Measurements from ENCODE around the gene PDE7B. TPM values are rescaled to one million over a fixed set of nuclear protein-coding genes. Genes with fewer than 3 reads are reported as not detected.

The PDE7B gene
- total and polyA plus RNA-seq, 4 donors = 1.0 to 6.9 (median 3.8) TPM

DNA sequence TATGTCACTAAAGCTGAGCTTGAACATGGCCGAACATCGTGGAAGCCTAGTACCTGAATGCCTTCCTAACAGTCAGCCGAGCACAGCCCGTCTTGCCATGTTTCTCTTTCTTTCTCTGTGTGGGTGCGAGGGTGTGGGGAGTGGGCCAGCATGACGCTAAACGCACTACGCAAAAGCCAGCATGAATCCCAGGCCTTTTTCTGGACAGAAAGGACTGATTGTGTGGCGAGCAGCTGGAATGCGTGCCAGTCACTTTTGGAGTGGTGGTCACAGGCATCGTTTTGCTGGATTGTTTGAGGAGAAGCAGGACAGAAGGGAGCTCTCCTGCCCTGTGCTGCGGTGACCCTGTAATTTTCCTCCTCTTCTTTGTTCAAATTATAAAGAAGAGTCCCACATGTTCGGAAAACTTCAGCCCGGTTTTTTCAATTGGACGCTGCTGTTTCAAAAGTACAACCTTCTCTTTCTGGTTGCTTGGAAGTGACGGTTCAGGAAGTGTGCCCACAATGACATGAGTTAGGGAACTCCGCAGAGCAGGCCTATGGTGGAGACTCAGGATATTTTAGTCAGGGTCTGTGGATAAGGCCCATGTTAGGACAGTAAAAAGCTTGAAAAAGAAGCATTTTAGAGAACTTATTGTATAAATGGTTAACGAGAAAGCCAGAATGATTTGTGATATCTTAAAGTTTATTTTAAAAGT lies 54.3 kb downstream of the PDE7B start:
- H3K4me1 ChIP-seq (ENCODE audit: control insufficient read depth in 1 of 2, insufficient read depth in 2 of 2, low read length in 2 of 2) = no peaks in the 10 kb centered on the region
- H3K9me3 ChIP-seq (ENCODE audit: control insufficient read depth, low read length) = no peaks in the 10 kb centered on the region
- H3K27ac ChIP-seq (ENCODE audit: low read depth in 1 of 2, low read length in 2 of 2) = no peak overlapping the region
- H3K36me3 ChIP-seq (ENCODE audit: control insufficient read depth in 1 of 2, insufficient read depth in 2 of 2, low read length in 1 of 2) = no peaks in the 10 kb centered on the region
- ATAC-seq (ENCODE audit: low FRiP score) = no peak
- intact Hi-C loops (cut with DNase I) = no loop called here
- H3K27me3 ChIP-seq (ENCODE audit: control insufficient read depth in 1 of 2, insufficient read depth in 2 of 2, low read length in 1 of 2) = no peaks in the 10 kb centered on the region
- WGBS, 2 donors = 72 to 82% methylated on average over 18 of the region's 18 CpGs
- DNase-seq = no peak
- H3K4me3 ChIP-seq (ENCODE audit: low read length in 2 of 2) = no peak overlapping the region

DNA sequence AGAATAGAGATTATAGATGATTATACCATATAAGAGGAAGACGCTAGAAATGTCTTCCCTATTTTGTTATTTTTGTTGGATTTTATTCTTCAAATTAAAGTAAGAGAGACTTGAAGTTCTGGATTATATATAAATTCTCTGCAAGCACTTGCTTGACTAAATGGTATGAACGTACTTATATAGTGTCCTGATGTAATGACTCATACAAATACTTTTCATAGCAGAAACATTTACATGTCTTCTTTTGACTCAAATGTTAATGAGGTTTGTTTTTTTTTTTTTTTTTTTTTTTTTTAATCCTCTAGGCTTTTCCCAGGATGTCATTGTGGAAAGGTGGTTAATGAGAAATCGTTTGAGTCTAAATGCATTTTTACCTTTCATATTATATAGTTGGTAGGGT lies 55.0 kb downstream of the PDE7B start:
- H3K27ac ChIP-seq (ENCODE audit: low read depth in 1 of 2, low read length in 2 of 2) = no peak overlapping the region
- intact Hi-C loops (cut with DNase I) = no loop called here
- DNase-seq (no peak), ATAC-seq (ENCODE audit: low FRiP score) (no peak)
- H3K36me3 ChIP-seq (ENCODE audit: control insufficient read depth in 1 of 2, insufficient read depth in 2 of 2, low read length in 1 of 2) = no peaks in the 10 kb centered on the region
- H3K27me3 ChIP-seq (ENCODE audit: control insufficient read depth in 1 of 2, insufficient read depth in 2 of 2, low read length in 1 of 2) = no peaks in the 10 kb centered on the region
- no peaks in the 10 kb centered on the region for H3K9me3 ChIP-seq (ENCODE audit: control insufficient read depth, low read length)
- H3K4me3 ChIP-seq (ENCODE audit: low read length in 2 of 2) = no peak overlapping the region
- no peaks in the 10 kb centered on the region for H3K4me1 ChIP-seq (ENCODE audit: control insufficient read depth in 1 of 2, insufficient read depth in 2 of 2, low read length in 2 of 2)
- 56 to 68% methylated on average over 3 of the region's 3 CpGs for WGBS, 2 donors

DNA sequence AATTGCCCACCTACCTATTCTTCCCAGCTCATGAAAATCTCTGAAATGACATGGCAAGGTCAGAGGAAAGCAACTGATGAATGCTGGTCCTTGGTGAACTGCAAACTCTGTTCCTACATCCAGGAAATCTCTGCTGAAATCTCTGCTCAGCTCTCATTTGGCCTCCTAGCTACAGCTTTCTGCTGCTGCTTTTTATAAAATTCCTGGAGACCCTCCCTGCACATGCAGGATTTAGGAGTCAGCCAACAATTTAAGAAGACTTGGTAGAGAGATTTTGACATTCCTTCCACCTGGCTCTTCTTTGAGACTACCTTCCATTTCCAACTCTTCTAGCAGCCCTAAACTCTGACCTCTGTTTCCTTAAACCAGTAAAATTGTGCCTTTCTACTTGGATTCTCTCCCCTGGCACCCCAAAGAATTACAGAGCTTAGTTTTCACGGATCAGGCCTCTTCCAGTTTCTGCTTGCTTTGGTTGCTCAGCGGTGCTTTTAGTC lies 55.5 kb downstream of the PDE7B start:
- Histone ChIP-seq H3K4me1 (ENCODE audit: control insufficient read depth in 1 of 2, insufficient read depth in 2 of 2, low read length in 2 of 2) (no peaks in the 10 kb centered on the region), H3K9me3 (ENCODE audit: control insufficient read depth, low read length) (no peaks in the 10 kb centered on the region), H3K36me3 (ENCODE audit: control insufficient read depth in 1 of 2, insufficient read depth in 2 of 2, low read length in 1 of 2) (no peaks in the 10 kb centered on the region), H3K27ac (ENCODE audit: low read depth in 1 of 2, low read length in 2 of 2) (no peak overlapping the region), H3K4me3 (ENCODE audit: low read length in 2 of 2) (no peak overlapping the region), H3K27me3 (ENCODE audit: control insufficient read depth in 1 of 2, insufficient read depth in 2 of 2, low read length in 1 of 2) (no peaks in the 10 kb centered on the region)
- intact Hi-C loops (cut with DNase I) = no loop called here
- DNase-seq (no peak), ATAC-seq (ENCODE audit: low FRiP score) (no peak)
- WGBS, 2 donors = 4 to 6% methylated on average over 2 of the region's 2 CpGs

DNA sequence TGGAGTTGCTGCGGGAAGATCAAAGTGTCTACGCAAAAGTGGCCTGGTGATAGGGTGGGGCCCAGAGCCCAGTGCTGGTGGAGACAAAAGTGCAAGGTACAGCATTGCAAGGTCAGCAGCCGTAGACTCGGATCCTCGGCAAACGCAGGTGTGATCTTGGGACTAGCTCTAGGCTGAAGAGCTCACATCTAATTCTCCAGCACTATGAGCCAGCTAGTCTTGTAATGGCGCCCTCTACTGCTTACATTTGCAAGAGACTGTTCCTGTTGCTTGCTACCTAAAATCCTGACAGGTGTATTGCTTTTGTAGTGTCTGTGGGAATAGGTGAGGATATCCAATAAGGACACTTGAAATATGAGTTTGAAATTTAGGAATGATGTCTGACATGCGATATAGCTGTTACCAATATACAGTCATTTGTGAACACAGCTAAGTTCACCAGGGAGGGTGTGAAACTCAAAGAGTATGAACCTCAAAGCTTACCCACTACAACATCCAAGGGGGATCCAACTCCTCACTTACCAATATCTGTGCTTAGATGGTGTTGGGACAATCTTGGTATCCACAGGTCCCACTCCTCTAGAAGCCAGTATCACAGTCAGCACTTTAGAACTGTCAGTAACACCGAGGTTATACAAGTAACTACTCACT lies 58.4 kb downstream of the PDE7B start:
- intact Hi-C loops (cut with DNase I) = no loop called here
- no peaks in the 10 kb centered on the region for H3K9me3 ChIP-seq (ENCODE audit: control insufficient read depth, low read length)
- ATAC-seq (ENCODE audit: low FRiP score) = no peak
- no peak for DNase-seq
- no peaks in the 10 kb centered on the region for H3K27me3 ChIP-seq (ENCODE audit: control insufficient read depth in 1 of 2, insufficient read depth in 2 of 2, low read length in 1 of 2)
- H3K36me3 ChIP-seq (ENCODE audit: control insufficient read depth in 1 of 2, insufficient read depth in 2 of 2, low read length in 1 of 2) = no peaks in the 10 kb centered on the region
- H3K4me1 ChIP-seq (ENCODE audit: control insufficient read depth in 1 of 2, insufficient read depth in 2 of 2, low read length in 2 of 2) = no peaks in the 10 kb centered on the region
- H3K4me3 ChIP-seq (ENCODE audit: low read length in 2 of 2) = no peak overlapping the region
- 80 to 81% methylated on average over 9 of the region's 9 CpGs for WGBS, 2 donors
- H3K27ac ChIP-seq (ENCODE audit: low read depth in 1 of 2, low read length in 2 of 2) = no peak overlapping the region

DNA sequence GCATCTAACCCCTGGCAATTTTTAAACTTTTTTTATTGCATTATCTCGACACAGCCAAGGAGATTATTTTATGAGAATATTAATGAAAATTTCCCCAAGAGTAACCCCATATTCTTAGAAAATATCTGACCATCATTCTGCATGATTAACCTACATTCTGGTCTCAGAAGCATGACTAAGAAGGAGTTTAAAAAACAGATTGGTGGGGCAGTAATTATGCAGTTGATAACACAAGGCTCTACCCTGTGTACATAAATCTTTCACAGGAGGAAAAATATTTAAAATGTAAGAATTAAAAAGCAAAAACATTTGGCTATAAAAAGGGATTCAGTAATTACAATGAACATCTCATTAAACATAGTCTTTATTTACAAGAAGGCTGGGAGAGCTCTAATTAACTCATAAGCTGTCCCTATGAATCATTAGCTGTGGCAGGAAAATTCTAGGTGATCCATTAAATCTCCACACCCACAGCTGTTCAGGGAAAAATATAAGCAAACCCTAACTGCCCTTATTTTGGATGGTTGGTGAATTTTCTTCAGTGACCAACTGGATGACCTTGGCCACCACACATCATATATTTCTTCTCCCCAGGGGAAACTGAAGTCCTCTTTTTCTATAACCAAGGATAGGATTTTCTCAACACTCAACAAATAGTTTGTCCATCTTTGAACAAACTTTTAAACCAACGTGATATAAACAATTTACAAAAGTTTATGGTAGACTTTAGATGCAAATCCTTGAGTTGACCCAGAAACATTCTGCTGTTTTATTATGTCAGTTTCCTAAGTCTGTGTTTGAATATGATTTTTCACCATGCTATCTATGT lies 59.5 kb downstream of the PDE7B start:
- H3K4me3 ChIP-seq (ENCODE audit: low read length in 2 of 2) = no peak overlapping the region
- no peaks in the 10 kb centered on the region for H3K36me3 ChIP-seq (ENCODE audit: control insufficient read depth in 1 of 2, insufficient read depth in 2 of 2, low read length in 1 of 2)
- H3K27ac ChIP-seq (ENCODE audit: low read depth in 1 of 2, low read length in 2 of 2) = no peak overlapping the region
- ATAC-seq (ENCODE audit: low FRiP score) = no peak
- no peaks in the 10 kb centered on the region for H3K9me3 ChIP-seq (ENCODE audit: control insufficient read depth, low read length)
- no peak for DNase-seq
- intact Hi-C loops (cut with DNase I) = no loop called here
- H3K27me3 ChIP-seq (ENCODE audit: control insufficient read depth in 1 of 2, insufficient read depth in 2 of 2, low read length in 1 of 2) = no peaks in the 10 kb centered on the region
- WGBS, 2 donors = 91 to 94% methylated on average over 2 of the region's 2 CpGs
- no peaks in the 10 kb centered on the region for H3K4me1 ChIP-seq (ENCODE audit: control insufficient read depth in 1 of 2, insufficient read depth in 2 of 2, low read length in 2 of 2)

DNA sequence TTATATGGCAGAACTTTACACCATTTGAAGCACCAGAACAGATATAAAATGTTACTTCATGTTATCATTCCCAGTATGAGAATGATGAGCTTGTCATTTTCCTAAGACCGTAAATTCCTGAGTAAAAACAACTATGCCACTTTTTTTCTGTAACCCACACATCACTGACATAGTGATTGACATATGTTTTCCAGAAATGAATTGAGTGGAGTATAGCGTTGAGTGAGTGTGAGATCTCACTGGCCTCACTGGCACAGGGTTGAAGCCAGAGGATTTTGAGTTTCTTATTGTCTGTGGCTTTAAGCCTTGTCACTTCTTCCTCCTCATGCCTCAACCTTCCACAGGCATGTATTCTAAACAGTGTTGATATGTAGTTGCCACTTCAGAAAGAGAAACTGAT lies 62.3 kb downstream of the PDE7B start:
- no peaks in the 10 kb centered on the region for H3K27me3 ChIP-seq (ENCODE audit: control insufficient read depth in 1 of 2, insufficient read depth in 2 of 2, low read length in 1 of 2)
- no peak overlapping the region for H3K27ac ChIP-seq (ENCODE audit: low read depth in 1 of 2, low read length in 2 of 2)
- ATAC-seq (ENCODE audit: low FRiP score) = no peak
- H3K4me1 ChIP-seq (ENCODE audit: control insufficient read depth in 1 of 2, insufficient read depth in 2 of 2, low read length in 2 of 2) = no peaks in the 10 kb centered on the region
- H3K9me3 ChIP-seq (ENCODE audit: control insufficient read depth, low read length) = no peaks in the 10 kb centered on the region
- intact Hi-C loops (cut with DNase I) = no loop called here
- no peak overlapping the region for H3K4me3 ChIP-seq (ENCODE audit: low read length in 2 of 2)
- DNase-seq = no peak
- no peaks in the 10 kb centered on the region for H3K36me3 ChIP-seq (ENCODE audit: control insufficient read depth in 1 of 2, insufficient read depth in 2 of 2, low read length in 1 of 2)
- WGBS, 2 donors = 78 to 92% methylated on average over 2 of the region's 2 CpGs

DNA sequence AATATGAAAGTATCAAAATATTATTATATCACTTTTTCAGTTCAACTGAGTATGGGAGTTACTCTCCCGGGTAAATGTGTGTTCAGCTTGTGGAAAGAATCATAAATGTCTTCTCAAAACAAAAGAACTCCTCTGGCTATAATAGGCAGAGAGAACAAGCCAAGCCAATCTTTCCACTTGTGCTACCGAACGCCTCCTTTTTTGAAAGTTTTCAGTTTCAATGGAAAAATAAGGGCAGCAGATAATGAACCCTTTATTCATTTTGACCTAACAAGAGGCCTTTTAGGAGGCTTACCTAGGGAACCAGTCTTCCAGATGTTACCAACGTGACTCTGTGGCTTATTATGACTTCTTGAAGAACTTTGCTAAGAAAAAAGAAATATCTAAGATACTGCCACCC lies 67.5 kb downstream of the PDE7B start:
- Histone ChIP-seq H3K27me3 (ENCODE audit: control insufficient read depth in 1 of 2, insufficient read depth in 2 of 2, low read length in 1 of 2) (no peaks in the 10 kb centered on the region), H3K27ac (ENCODE audit: low read depth in 1 of 2, low read length in 2 of 2) (no peak overlapping the region), H3K4me3 (ENCODE audit: low read length in 2 of 2) (no peak overlapping the region), H3K4me1 (ENCODE audit: control insufficient read depth in 1 of 2, insufficient read depth in 2 of 2, low read length in 2 of 2) (peaks cover 0 to 3% of the 10 kb centered on the region in 2 donors), H3K36me3 (ENCODE audit: control insufficient read depth in 1 of 2, insufficient read depth in 2 of 2, low read length in 1 of 2) (no peaks in the 10 kb centered on the region), H3K9me3 (ENCODE audit: control insufficient read depth, low read length) (no peaks in the 10 kb centered on the region)
- DNase-seq (no peak), ATAC-seq (ENCODE audit: low FRiP score) (no peak)
- intact Hi-C loops (cut with DNase I) = no loop called here
- WGBS, 2 donors = 47 to 55% methylated on average over 4 of the region's 4 CpGs

DNA sequence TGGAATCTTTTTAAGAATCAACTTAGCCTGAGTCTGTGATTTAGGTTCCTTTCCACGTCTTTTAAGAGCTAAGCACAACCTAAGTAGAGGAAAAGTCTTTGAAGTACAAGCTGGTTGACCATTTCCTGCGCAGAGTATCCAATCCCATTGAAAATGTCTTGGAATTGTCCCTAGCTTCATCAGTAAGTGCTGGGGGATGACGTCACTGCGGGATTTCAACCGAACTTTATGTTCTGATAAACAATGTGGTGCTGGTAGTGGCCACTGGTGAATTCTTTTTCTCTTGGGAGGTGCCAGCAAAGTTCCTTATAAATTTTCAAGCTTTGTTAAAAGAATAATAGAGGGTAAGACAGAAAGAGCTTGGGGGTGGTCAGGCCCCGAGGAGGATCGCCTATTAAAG lies 69.2 kb downstream of the PDE7B start:
- H3K36me3 ChIP-seq (ENCODE audit: control insufficient read depth in 1 of 2, insufficient read depth in 2 of 2, low read length in 1 of 2) = no peaks in the 10 kb centered on the region
- H3K27ac ChIP-seq (ENCODE audit: low read depth in 1 of 2, low read length in 2 of 2) = no peak overlapping the region
- intact Hi-C loops (cut with DNase I) = no loop called here
- no peak for DNase-seq
- no peaks in the 10 kb centered on the region for H3K27me3 ChIP-seq (ENCODE audit: control insufficient read depth in 1 of 2, insufficient read depth in 2 of 2, low read length in 1 of 2)
- WGBS, 2 donors = 75 to 80% methylated on average over 7 of the region's 7 CpGs
- ATAC-seq (ENCODE audit: low FRiP score) = no peak
- no peak overlapping the region for H3K4me3 ChIP-seq (ENCODE audit: low read length in 2 of 2)
- peaks cover 0 to 3% of the 10 kb centered on the region in 2 donors for H3K4me1 ChIP-seq (ENCODE audit: control insufficient read depth in 1 of 2, insufficient read depth in 2 of 2, low read length in 2 of 2)
- no peaks in the 10 kb centered on the region for H3K9me3 ChIP-seq (ENCODE audit: control insufficient read depth, low read length)
